Hepatocyte (in vitro differentiated cells): ENCODE results near the gene SPRY4. TPM values are rescaled to one million over a fixed set of nuclear protein-coding genes. Genes with fewer than 3 reads are reported as not detected.

Experiments
- DNase-seq: peaks from one replicate; pipeline ENCODE4 v3.0.0-alpha.2; 2016; ENCODE audit warnings: low spot score
- H2AFZ ChIP-seq: fragments of 200-600 bp; sonication (generic); 2 replicates; pipeline ENCODE4 v1.6.0; 2016; ENCODE audit warnings: antibody characterized with exemption, mild to moderate bottlenecking
- H3K27ac ChIP-seq: fragments of 200-600 bp; sonication (generic); 2 replicates; pipeline ENCODE4 v1.5.1; 2016; ENCODE audit warnings: mild to moderate bottlenecking
- H3K27me3 ChIP-seq: fragments of 200-600 bp; sonication (generic); 2 replicates; pipeline ENCODE4 v1.6.1; 2016
- H3K36me3 ChIP-seq: fragments of 200-600 bp; sonication (generic); replicated peaks from 2 replicates; pipeline ENCODE4 v1.5.1; 2016; ENCODE audit warnings: low read depth; ENCODE audit not compliant: insufficient read depth
- H3K4me1 ChIP-seq: fragments of 200-600 bp; sonication (generic); 2 replicates; pipeline ENCODE4 v1.5.1; 2016; ENCODE audit warnings: mild to moderate bottlenecking, moderate library complexity; ENCODE audit not compliant: insufficient read depth
- H3K4me2 ChIP-seq: fragments of 200-600 bp; sonication (generic); 2 replicates; pipeline ENCODE4 v1.6.0; 2016
- H3K4me3 ChIP-seq: fragments of 200-600 bp; sonication (generic); 2 replicates; pipeline ENCODE4 v1.5.1; 2016; ENCODE audit warnings: mild to moderate bottlenecking
- H3K79me2 ChIP-seq: fragments of 200-600 bp; sonication (generic); 2 replicates; pipeline ENCODE4 v1.6.0; 2017; ENCODE audit warnings: mild to moderate bottlenecking
- H3K9me2 ChIP-seq: fragments of 200-600 bp; sonication (generic); replicated peaks from 2 replicates; pipeline ENCODE4 v1.6.0; 2017; ENCODE audit warnings: mild to moderate bottlenecking; ENCODE audit not compliant: insufficient read depth
- H3K9me3 ChIP-seq: fragments of 200-600 bp; sonication (generic); 2 replicates; pipeline ENCODE4 v1.5.1; 2016; ENCODE audit warnings: low read depth, mild to moderate bottlenecking
- H4K20me1 ChIP-seq: fragments of 200-600 bp; sonication (generic); 2 replicates; pipeline ENCODE4 v1.6.0; 2016; ENCODE audit warnings: mild to moderate bottlenecking; ENCODE audit not compliant: insufficient read depth, poor library complexity, severe bottlenecking
- CTCF ChIP-seq: fragments of 200-600 bp; sonication (generic); IDR thresholded peaks from 2 replicates; pipeline ENCODE4 v1.5.1; 2016; ENCODE audit warnings: antibody characterized with exemption, mild to moderate bottlenecking; ENCODE audit not compliant: poor library complexity
- EZH2 ChIP-seq: fragments of 200-600 bp; sonication (generic); IDR thresholded peaks from 2 replicates; pipeline ENCODE4 v1.6.1; 2016; ENCODE audit warnings: antibody characterized with exemption, mild to moderate bottlenecking, borderline replicate concordance
- EZH2phosphoT487 ChIP-seq: fragments of 200-600 bp; sonication (generic); IDR thresholded peaks from one replicate; pipeline ENCODE4 v1.6.1; 2018; ENCODE audit warnings: antibody characterized with exemption, mild to moderate bottlenecking, low read depth, moderate library complexity; ENCODE audit not compliant: unreplicated experiment, severe bottlenecking
- WGBS: methylation state at CpG from one replicate; pipeline ENCODE4 v1.1.6; 2016; ENCODE audit warnings: low lambda C conversion rate; ENCODE audit errors: missing lambda C conversion rate; 5-methylcytosine and 5-hydroxymethylcytosine counted together
- polyA plus RNA-seq: library from polyadenylated mRNA; unstranded; fragments of >200 nt; fragmentation: Nextera tagmentation; extraction: Ambion mirVana; gene quantifications from 2 replicates; pipeline ENCODE4 v1.2.1, GENCODE V29; 2016
- total RNA-seq: library from RNA; depleted of rRNA; stranded (reverse); fragments of >200 nt; gene quantifications from 2 replicates; pipeline ENCODE4 v1.2.3, GENCODE V29; 2014

SPRY4 gene
- total and polyA plus RNA-seq, 2 experiments from 2014 or later, result 7.2 to 8.5 TPM

- Histone ChIP-seq H3K4me2 (no peak overlapping the region), H3K9me3 (no peaks in the 10 kb centered on the region), H3K9me2 (no peaks in the 10 kb centered on the region), H3K4me3 (no peak overlapping the region), H2AFZ (no peak overlapping the region), H3K36me3 (no peaks in the 10 kb centered on the region), H3K27me3 (no peaks in the 10 kb centered on the region), H3K79me2 (no peaks in the 10 kb centered on the region), H3K27ac (no peak overlapping the region), H3K4me1 (peaks cover 5% of the 10 kb centered on the region), H4K20me1 (no peaks in the 10 kb centered on the region)
- no peak for TF ChIP-seq EZH2phosphoT487
- no peak for TF ChIP-seq CTCF
- no peak for TF ChIP-seq EZH2
- WGBS, result 80% methylated on average over 8 of the region's 8 CpGs
- DNase-seq, result no peak
Observed at GRCh38 chr5:142295960-142296860, 28.6 kb downstream of the SPRY4 start.

- H3K27me3 ChIP-seq, result no peaks in the 10 kb centered on the region
- TF ChIP-seq EZH2phosphoT487 (no peak), EZH2 (no peak), CTCF (no peak)
- DNase-seq, result no peak
- H4K20me1 ChIP-seq, result no peaks in the 10 kb centered on the region
- H3K4me3 ChIP-seq, result no peak overlapping the region
- H2AFZ ChIP-seq, result peak overlapping the region; percentile 39
- H3K4me1 ChIP-seq, result peaks cover 5% of the 10 kb centered on the region
- WGBS, result 58% methylated on average over 23 of the region's 23 CpGs
- no peak overlapping the region for H3K27ac ChIP-seq
- H3K79me2 ChIP-seq, result no peaks in the 10 kb centered on the region
- H3K36me3 ChIP-seq, result no peaks in the 10 kb centered on the region
- H3K9me2 ChIP-seq, result no peaks in the 10 kb centered on the region
- peak overlapping the region; percentile 43 for H3K4me2 ChIP-seq
- no peaks in the 10 kb centered on the region for H3K9me3 ChIP-seq
Observed at GRCh38 chr5:142295084-142295758, 29.6 kb downstream of the SPRY4 start.

- no peak overlapping the region for H3K4me3 ChIP-seq
- WGBS, result 83% methylated on average over 5 of the region's 5 CpGs
- no peak for TF ChIP-seq CTCF
- TF ChIP-seq EZH2, result no peak
- TF ChIP-seq EZH2phosphoT487, result no peak
- H3K36me3 ChIP-seq, result no peaks in the 10 kb centered on the region
- H3K4me2 ChIP-seq, result no peak overlapping the region
- H2AFZ ChIP-seq, result no peak overlapping the region
- H4K20me1 ChIP-seq, result no peaks in the 10 kb centered on the region
- H3K27me3 ChIP-seq, result no peaks in the 10 kb centered on the region
- no peak for DNase-seq
- H3K27ac ChIP-seq, result no peak overlapping the region
- peaks cover 5% of the 10 kb centered on the region for H3K4me1 ChIP-seq
- H3K79me2 ChIP-seq, result no peaks in the 10 kb centered on the region
- H3K9me3 ChIP-seq, result no peaks in the 10 kb centered on the region
- no peaks in the 10 kb centered on the region for H3K9me2 ChIP-seq
Observed at GRCh38 chr5:142293486-142293885, 31.3 kb downstream of the SPRY4 start.
